Esophagus (tissue), 2 donors: ENCODE measurements around the gene SLC22A4. TPM values are rescaled to one million over a fixed set of nuclear protein-coding genes. Genes with fewer than 3 reads are reported as not detected.
A peak's percentile ranks its signal among the peaks of the same experiment; 100 is the strongest.

Experiments
- H3K27ac ChIP-seq, 2 donors: one replicate each; pipeline ENCODE4 v1.5.1; 2013; ENCODE audit warnings: low read depth in 2 of 2, mild to moderate bottlenecking in 2 of 2, inconsistent platforms in 1 of 2, low read length in 1 of 2, moderate library complexity in 1 of 2
- H3K27me3 ChIP-seq, 2 donors: one replicate each; pipeline ENCODE4 v1.6.1; 2013; ENCODE audit warnings: low read length in 2 of 2, control low read depth in 1 of 2, mild to moderate bottlenecking in 1 of 2; ENCODE audit not compliant: insufficient read depth in 2 of 2, control insufficient read depth in 1 of 2
- H3K36me3 ChIP-seq, 2 donors: one replicate each; pipeline ENCODE4 v1.6.1; 2013; ENCODE audit warnings: low read length in 1 of 2; ENCODE audit not compliant: control insufficient read depth in 2 of 2, insufficient read depth in 2 of 2
- H3K4me1 ChIP-seq, 2 donors: one replicate each; pipeline ENCODE4 v1.6.1; 2013; ENCODE audit warnings: low read length in 1 of 2; ENCODE audit not compliant: control insufficient read depth in 2 of 2, insufficient read depth in 2 of 2
- H3K4me3 ChIP-seq, 2 donors: one replicate each; pipeline ENCODE4 v1.5.1; 2013; ENCODE audit warnings: low read length in 2 of 2, mild to moderate bottlenecking in 2 of 2, low read depth in 1 of 2, moderate library complexity in 1 of 2
- H3K9me3 ChIP-seq, 2 donors: one replicate each; pipeline ENCODE4 v1.6.1; 2013; ENCODE audit warnings: mild to moderate bottlenecking in 2 of 2, low read depth in 1 of 2, low read length in 1 of 2, moderate library complexity in 1 of 2; ENCODE audit not compliant: control insufficient read depth in 2 of 2, insufficient read depth in 1 of 2
- WGBS, 2 donors: extraction: QIAGEN DNeasy Blood & Tissue Kit; methylation state at CpG; one replicate each; pipeline ENCODE4 v1.1.7; 2013; 5-methylcytosine and 5-hydroxymethylcytosine counted together
- polyA plus RNA-seq, 2 donors: library from polyadenylated mRNA; stranded (reverse); fragments of 200-250 nt; gene quantifications; one replicate each; pipeline ENCODE4 v1.2.3, GENCODE V29; 2013
- donor health status: healthy with polysubstance abuse.
- donor health status: Bipolar disorder and iron deficiency.

The SLC22A4 gene
- polyA plus RNA-seq, 2 donors: 0.14 to 0.16 TPM

DNA sequence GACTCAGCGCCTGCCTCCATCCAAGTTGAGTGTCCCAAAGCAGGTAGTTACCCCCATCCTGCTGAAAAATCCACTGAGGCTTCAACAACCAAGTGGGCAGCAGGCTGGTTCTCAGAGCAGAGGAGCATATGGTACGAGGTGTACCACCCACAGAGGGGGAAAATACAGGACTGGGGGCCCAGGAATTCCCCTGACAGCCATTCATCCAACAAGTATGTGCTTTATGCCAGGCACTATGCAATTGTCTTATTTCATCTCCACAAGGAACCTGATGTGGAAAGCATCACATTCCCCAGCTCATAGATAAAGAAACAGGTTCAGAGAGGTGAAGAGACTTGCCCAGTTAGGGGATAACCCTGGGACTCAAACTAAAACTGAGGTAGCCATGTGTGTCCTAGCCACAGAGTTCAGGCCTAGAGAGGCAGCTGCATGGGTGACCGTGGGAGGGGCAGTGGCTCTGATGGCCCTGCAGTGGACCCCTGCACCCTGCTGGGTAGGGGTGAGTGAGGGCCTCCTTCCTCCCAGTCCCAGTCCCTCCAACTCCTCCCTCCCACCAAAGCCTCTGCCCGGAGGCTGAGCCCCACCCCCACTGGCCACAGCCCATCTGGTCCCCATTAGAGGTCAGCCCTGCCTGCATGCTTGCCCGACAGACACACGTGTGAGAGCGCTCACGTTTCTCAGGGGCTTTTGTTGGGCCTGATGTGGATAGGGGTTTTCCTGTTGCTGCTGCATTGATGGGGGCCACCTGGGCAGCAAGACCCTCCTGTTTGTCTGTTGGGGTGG lies 25.2 kb upstream of the SLC22A4 start:
- peaks cover 5 to 26% of the 10 kb centered on the region in 2 donors for H3K36me3 ChIP-seq
- no peaks in the 10 kb centered on the region for H3K27me3 ChIP-seq
- H3K9me3 ChIP-seq: no peaks in the 10 kb centered on the region
- peak overlapping the region in 1 of 2 donors; percentile 44 for H3K27ac ChIP-seq
- 63 to 64% methylated on average over 8 of the region's 8 CpGs for WGBS, 2 donors
- H3K4me3 ChIP-seq: no peak overlapping the region
- peaks cover 0 to 14% of the 10 kb centered on the region in 2 donors for H3K4me1 ChIP-seq

DNA sequence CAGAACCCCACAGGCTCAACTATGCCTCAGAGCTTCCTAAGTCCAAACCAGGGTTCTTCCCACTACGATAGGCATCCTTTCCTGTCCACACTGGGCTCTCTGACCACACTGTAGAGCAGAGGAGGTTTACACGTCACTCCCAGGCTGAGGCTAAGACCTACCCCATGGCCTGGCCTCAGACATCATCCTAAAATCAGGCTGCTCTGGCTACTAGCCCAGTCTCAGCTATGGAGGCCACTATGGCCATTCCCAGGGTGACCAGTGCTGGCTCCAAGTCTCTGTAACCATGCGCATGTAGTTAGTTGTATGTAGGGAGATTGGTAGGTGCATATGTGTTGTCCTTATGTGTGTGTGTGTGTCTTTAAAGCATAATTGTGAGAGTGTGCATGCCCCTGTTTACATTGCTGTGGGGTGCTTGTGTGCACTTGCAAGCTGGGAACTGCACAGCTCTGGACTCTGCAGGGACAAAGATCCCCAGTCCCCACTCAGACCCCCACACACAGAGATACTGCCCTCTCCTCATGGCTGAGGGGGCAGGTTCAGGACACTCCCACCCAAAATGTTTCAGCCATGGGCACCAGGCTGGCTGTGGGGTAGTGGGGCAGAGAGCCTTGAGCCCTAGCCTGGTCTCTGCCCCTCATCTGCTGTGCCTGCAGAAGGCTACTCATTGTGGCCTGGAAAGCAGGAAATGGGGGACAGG lies 24.4 kb upstream of the SLC22A4 start:
- H3K9me3 ChIP-seq: no peaks in the 10 kb centered on the region
- H3K27ac ChIP-seq: no peak overlapping the region
- peaks cover 0 to 21% of the 10 kb centered on the region in 2 donors for H3K4me1 ChIP-seq
- 82 to 85% methylated on average over 3 of the region's 3 CpGs for WGBS, 2 donors
- no peaks in the 10 kb centered on the region for H3K27me3 ChIP-seq
- no peak overlapping the region for H3K4me3 ChIP-seq
- peaks cover 5 to 25% of the 10 kb centered on the region in 2 donors for H3K36me3 ChIP-seq

DNA sequence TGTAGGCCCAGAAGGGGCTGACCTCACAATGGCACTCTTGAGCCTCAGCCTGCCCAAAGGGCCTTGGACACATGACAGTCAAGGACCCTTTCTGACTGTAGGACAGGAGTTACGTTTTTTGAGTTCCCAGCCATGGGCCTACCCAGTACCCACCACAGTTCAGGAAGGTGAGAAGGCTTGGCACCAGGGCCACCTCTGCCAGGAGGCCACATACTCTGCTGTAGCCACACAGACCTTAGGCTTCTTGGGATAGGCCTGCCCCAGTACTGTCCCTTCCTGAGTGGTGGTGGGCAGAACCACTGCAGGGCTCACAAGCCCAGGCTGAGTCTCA lies 23.9 kb upstream of the SLC22A4 start:
- Histone ChIP-seq H3K4me3 (no peak overlapping the region), H3K27ac (no peak overlapping the region), H3K4me1 (peaks cover 0 to 18% of the 10 kb centered on the region in 2 donors), H3K27me3 (no peaks in the 10 kb centered on the region), H3K9me3 (no peaks in the 10 kb centered on the region), H3K36me3 (peaks cover 5 to 25% of the 10 kb centered on the region in 2 donors)
- WGBS, 2 donors: 88 to 92% methylated on average over 1 of the region's 1 CpG

DNA sequence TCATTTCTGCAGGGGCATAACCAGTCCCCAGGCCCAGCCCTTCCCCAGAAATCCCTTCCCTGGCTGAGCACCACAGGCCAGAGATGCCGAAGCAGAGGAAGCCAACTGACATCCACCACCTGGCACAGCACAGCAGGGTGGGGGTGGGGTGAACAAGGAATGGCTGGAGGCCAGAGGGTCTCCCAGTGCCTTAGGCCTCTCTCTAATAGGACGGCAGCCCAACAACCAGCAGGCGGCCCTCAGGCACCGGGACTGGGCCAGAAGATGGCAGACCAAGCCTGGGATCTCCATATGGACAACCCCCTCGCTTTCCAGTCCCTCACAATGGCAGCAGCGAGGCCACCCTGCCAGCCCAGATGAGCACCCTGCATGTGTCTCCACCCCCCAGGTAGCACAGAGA lies 23.5 kb upstream of the SLC22A4 start:
- H3K4me3 ChIP-seq: no peak overlapping the region
- H3K4me1 ChIP-seq: peaks cover 0 to 15% of the 10 kb centered on the region in 2 donors
- no peaks in the 10 kb centered on the region for H3K9me3 ChIP-seq
- no peak overlapping the region for H3K27ac ChIP-seq
- peaks cover 5 to 25% of the 10 kb centered on the region in 2 donors for H3K36me3 ChIP-seq
- H3K27me3 ChIP-seq: no peaks in the 10 kb centered on the region
- WGBS, 2 donors: 80 to 82% methylated on average over 6 of the region's 6 CpGs

DNA sequence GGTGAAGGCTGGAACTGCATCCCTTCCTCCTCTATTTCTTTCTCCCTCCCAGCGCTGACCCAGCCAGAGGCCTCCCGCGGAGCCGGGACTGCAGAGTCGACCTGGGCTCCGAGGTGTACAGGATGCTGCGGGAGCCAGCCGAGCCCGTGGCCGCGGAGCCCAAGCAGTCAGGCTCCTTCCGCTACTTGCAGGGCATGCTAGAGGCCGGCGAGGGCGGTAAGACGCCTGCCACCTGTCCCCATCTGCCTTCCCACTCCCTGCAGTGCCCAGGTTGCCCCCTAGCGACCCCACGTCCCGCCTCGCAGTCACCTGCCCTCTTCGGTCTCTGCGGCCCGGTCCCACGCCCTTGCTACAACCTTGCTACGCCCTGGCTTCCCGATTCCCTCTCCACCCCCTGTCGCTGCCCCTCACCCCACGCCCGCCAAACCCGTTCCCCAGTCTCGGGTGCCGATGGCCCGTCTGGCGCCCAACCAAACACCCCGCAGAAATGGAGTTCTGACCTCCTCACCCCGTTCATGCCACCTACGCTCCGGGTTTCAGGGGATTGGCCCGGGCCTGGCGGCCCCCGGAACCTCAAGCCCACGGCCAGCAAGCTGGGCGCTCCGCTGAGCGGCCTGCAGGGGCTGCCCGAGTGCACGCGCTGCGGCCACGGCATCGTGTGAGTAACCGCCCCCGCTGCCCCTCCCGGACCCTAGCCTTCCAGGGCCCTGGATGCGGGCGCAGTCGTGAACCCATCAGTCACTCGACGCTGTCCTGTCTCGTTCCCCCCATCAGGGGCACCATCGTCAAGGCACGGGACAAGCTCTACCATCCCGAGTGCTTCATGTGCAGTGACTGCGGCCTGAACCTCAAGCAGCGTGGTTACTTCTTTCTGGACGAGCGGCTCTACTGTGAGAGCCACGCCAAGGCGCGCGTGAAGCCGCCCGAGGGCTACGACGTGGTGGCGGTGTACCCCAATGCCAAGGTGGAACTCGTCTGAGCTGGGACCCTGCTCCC lies 22.6 kb upstream of the SLC22A4 start:
- peaks cover 0 to 13% of the 10 kb centered on the region in 2 donors for H3K4me1 ChIP-seq
- H3K27ac ChIP-seq: no peak overlapping the region
- H3K36me3 ChIP-seq: peaks cover 5 to 25% of the 10 kb centered on the region in 2 donors
- H3K4me3 ChIP-seq: no peak overlapping the region
- 84% methylated on average over 76 to 77 of the region's 77 CpGs for WGBS, 2 donors
- no peaks in the 10 kb centered on the region for H3K9me3 ChIP-seq
- H3K27me3 ChIP-seq: no peaks in the 10 kb centered on the region

DNA sequence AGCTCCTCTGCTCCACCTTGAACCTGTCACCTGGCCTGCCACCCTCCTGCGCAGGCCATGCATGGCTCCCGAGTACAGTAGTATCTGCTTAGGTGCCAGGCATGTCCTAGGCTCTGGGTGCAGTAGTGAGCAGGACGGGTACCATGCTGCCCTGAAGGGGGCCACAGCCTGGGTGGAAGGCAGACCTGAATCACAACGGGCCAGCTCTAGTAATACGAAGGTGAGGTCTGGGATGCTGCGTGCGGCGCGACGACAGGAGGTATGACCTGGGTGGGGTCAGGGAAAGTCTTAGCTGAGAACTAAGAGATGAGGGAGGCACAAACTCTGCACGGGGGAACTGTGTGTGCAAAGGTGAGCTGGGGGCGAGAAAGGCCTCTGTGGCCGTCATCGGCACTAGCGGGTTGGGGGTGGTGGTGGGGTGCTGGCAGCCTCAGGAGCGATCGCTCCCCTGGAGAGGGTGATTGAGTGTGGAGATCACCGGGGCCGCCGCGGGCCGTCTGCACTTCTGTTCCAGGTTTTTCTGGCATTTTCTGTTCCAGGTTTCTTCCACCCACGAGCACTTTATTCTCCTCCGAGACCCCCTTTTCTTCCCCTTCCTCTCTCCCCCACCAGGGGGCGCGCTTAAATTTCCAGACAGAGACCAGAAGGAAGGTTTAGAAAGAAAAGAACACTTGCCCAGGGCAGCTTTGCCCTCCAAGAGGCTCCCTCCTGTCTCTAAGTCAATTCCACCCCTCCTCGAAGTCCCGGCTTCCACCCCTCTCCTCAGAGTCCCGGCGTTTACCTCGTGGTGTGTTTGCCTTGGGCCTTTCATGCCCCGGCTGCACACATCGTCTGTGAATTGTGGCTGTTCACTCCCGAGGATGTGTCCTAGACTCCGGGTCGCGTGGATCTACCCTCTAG lies 21.6 kb upstream of the SLC22A4 start:
- Histone ChIP-seq H3K9me3 (no peaks in the 10 kb centered on the region), H3K4me3 (no peak overlapping the region), H3K36me3 (peaks cover 5 to 25% of the 10 kb centered on the region in 2 donors), H3K27ac (no peak overlapping the region), H3K4me1 (peaks cover 0 to 13% of the 10 kb centered on the region in 2 donors), H3K27me3 (no peaks in the 10 kb centered on the region)
- WGBS, 2 donors: 58 to 63% methylated on average over 37 of the region's 37 CpGs

DNA sequence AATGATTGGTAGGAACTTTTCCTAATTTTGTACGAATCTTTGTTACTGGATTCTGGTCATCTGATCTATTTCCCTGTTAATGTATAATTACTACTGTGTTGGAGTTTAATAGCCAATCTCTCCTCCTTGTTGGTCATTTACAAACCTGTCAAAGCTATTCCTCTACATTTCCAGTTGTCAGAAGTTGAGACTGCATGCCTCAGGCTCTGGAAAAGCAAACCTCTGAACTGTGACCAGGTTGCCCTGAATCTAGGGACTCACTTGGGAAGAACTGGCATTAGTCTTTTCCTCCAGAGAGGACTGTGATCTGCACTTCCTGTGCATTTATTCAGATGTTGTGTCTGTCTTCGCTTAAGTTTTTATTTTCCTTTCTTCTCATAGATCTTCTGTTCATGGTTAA lies 20.6 kb upstream of the SLC22A4 start:
- 69 to 74% methylated on average over 2 of the region's 2 CpGs for WGBS, 2 donors
- H3K36me3 ChIP-seq: peaks cover 5 to 23% of the 10 kb centered on the region in 2 donors
- H3K27ac ChIP-seq: no peak overlapping the region
- H3K27me3 ChIP-seq: no peaks in the 10 kb centered on the region
- H3K4me3 ChIP-seq: no peak overlapping the region
- H3K9me3 ChIP-seq: no peaks in the 10 kb centered on the region
- H3K4me1 ChIP-seq: peaks cover 0 to 13% of the 10 kb centered on the region in 2 donors

DNA sequence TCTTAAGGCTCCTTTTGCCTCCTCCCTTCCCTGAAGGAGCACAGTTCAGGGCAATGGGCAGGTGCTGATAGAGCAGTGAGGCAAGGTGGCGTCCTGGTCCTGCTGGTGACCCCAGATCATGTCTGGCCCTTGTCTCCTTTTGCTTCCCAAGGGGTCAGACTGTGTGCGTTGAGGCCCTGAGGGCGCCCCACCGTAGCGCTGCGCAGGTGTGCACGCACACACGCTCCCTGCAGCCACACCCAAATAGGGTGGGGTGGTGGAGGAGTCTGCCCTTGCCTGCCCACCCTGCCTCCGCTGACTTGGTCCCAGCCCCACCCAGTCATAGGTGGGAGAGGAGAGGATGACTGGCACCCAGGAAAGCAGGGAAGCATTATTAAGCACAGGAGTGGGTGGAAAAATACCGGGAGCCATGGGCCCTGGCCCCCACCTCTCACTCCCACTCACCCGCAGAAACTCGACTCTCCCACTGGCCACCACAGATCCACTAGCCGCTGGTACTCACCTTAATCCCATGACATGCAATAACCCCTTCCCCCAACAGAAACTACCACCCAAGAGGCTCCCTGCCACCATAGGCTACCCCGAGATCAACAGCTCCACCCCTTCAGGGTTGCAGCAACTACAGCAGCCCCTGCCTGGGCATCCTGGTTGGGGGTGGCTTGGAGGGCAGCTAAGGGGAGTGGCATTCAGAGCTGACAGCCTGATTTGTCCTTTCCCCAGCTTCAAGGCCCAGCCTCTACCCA lies 20.0 kb upstream of the SLC22A4 start:
- peaks cover 0 to 12% of the 10 kb centered on the region in 2 donors for H3K4me1 ChIP-seq
- H3K27ac ChIP-seq: peak overlapping the region in 1 of 2 donors; percentile 6
- no peaks in the 10 kb centered on the region for H3K27me3 ChIP-seq
- peaks cover 5 to 21% of the 10 kb centered on the region in 2 donors for H3K36me3 ChIP-seq
- WGBS, 2 donors: 60 to 73% methylated on average over 14 of the region's 14 CpGs
- no peak overlapping the region for H3K4me3 ChIP-seq
- H3K9me3 ChIP-seq: no peaks in the 10 kb centered on the region
